K562 (cell line): ENCODE results near the gene TXNRD2. TPM values are rescaled to one million over a fixed set of nuclear protein-coding genes. Genes with fewer than 3 reads are reported as not detected.

Experiments
- BRCA1 ChIP-seq, 2 experiments: fragments of 450-650 bp in 1 of 2; sonication (generic) in 1 of 2; formaldehyde crosslinking in 1 of 2; IDR thresholded peaks; 2 replicates each; pipeline versions ENCODE4 v1.5.0 to v1.6.1; 2017 to 2020; ENCODE audit warnings: mild to moderate bottlenecking in 1 of 2, missing genetic modification reagents in 1 of 2
- BRF1 ChIP-seq: IDR thresholded peaks from 3 replicates; pipeline ENCODE4 v1.6.1; 2011; ENCODE audit warnings: borderline replicate concordance, mild to moderate bottlenecking; ENCODE audit not compliant: insufficient read length; ENCODE audit errors: extremely low read depth
- CBFA2T3 ChIP-seq: fragments of 450-650 bp; IDR thresholded peaks from 2 replicates; pipeline ENCODE4 v1.6.1; 2017
- CTCFL ChIP-seq: IDR thresholded peaks from 2 replicates; pipeline ENCODE4 v1.6.1; 2011; ENCODE audit warnings: borderline replicate concordance, low read depth, mild to moderate bottlenecking, moderate library complexity, low read length; ENCODE audit not compliant: insufficient read depth, poor library complexity, severe bottlenecking
- ELF2 ChIP-seq: fragments of 250-450 bp; sonication (Bioruptor Pico); IDR thresholded peaks from 2 replicates; pipeline ENCODE4 v1.5.0; 2021; ENCODE audit warnings: mild to moderate bottlenecking
- FOSL1 ChIP-seq: fragments of 200-800 bp; sonication (Bioruptor generic); conservative IDR thresholded peaks from 2 replicates; pipeline ENCODE4 v1.6.1; 2016; ENCODE audit warnings: missing genetic modification characterization, missing compliant biosample characterization
- GABPB2 ChIP-seq: fragments of 250-450 bp; sonication (Bioruptor Pico); conservative IDR thresholded peaks from 2 replicates; pipeline ENCODE4 v1.5.1; 2021; ENCODE audit warnings: mild to moderate bottlenecking
- HDAC1 ChIP-seq, 2 experiments: fragments of 450-650 bp; IDR thresholded peaks; 2 replicates each; pipeline ENCODE4 v1.6.1; 2016 to 2017; ENCODE audit warnings: inconsistent platforms in 1 of 2, mild to moderate bottlenecking in 1 of 2, moderate library complexity in 1 of 2
- HNRNPH1 ChIP-seq: fragments of 200-400 bp; formaldehyde crosslinking; optimal IDR thresholded peaks from 2 replicates; pipeline ENCODE3; 2017; ENCODE audit warnings: low read depth, mild to moderate bottlenecking, low read length, moderate library complexity
- HNRNPL ChIP-seq: fragments of 200-400 bp; formaldehyde crosslinking; IDR thresholded peaks from 2 replicates; pipeline ENCODE4 v1.6.1; 2017; ENCODE audit warnings: low read depth, mild to moderate bottlenecking, low read length
- RREB1 ChIP-seq: fragments of 250-450 bp; sonication (Bioruptor Pico); IDR thresholded peaks from 2 replicates; pipeline ENCODE4 v1.4.0; 2020
- ZFP30 ChIP-seq: fragments of 250-450 bp; sonication (Bioruptor Pico); IDR thresholded peaks from 2 replicates; pipeline ENCODE4 v1.8.0; 2022; ENCODE audit warnings: moderate library complexity, mild to moderate bottlenecking, inconsistent platforms, borderline replicate concordance
- ZNF124 ChIP-seq: sonication (generic); formaldehyde crosslinking; IDR thresholded peaks from 2 replicates; pipeline ENCODE4 v1.8.1; 2022; ENCODE audit warnings: missing genetic modification reagents
- ZNF280A ChIP-seq: fragments of 450-650 bp; IDR thresholded peaks from 2 replicates; pipeline ENCODE4 v1.6.1; 2018; ENCODE audit warnings: mild to moderate bottlenecking, low read depth; ENCODE audit not compliant: partially characterized antibody
- ZNF507 ChIP-seq: conservative IDR thresholded peaks from 2 replicates; pipeline ENCODE4 v1.6.1; 2017; ENCODE audit warnings: missing genetic modification characterization, missing compliant biosample characterization
- ZNF584 ChIP-seq: fragments of 200-800 bp; sonication (Bioruptor generic); IDR thresholded peaks from 2 replicates; pipeline ENCODE4 v1.6.1; 2016; ENCODE audit warnings: low read depth, mild to moderate bottlenecking, missing genetic modification characterization, missing compliant biosample characterization
- polyA plus RNA-seq, 8 experiments: library from polyadenylated mRNA; depleted of rRNA in 4 of 8; stranded (reverse) in 5 of 8; unstranded in 3 of 8; fragments of >200 nt; fragmentation: Nextera tagmentation in 2 of 8; fragmentation: Illumina TruSeq in 1 of 8; extraction: Ambion mirVana in 2 of 8; extraction: Trizol in 1 of 8; gene quantifications; 2 replicates each; pipeline versions ENCODE4 v1.2.1 to v1.2.3, GENCODE V29; 2011 to 2014; ENCODE audit warnings: inconsistent platforms in 1 of 8, missing spikeins in 1 of 8
- total RNA-seq, 7 experiments: library from RNA; depleted of rRNA in 6 of 7; stranded (reverse); fragments of >200 nt in 6 of 7; fragmentation: Illumina TruSeq in 2 of 7; extraction: Trizol in 2 of 7; gene quantifications; 2 replicates each; pipeline versions ENCODE4 v1.2.1 to v1.2.3, GENCODE V29; 2011 to 2021; ENCODE audit warnings: low replicate concordance in 1 of 7

The TXNRD2 gene
- total and polyA plus RNA-seq, 9 of the 15 experiments (the other 6 are each of a cell fraction or from before 2014, with no cell fraction given): 3.3 to 80.2 (median 49.4) TPM

GRCh38 chr22:19940536-19941364 lies 868 bp downstream of the TXNRD2 start (continued):
- TF ChIP-seq ZFP30: no peak
- no peak for TF ChIP-seq BRCA1 (IDR thresholded peaks at IDR 0.05)
- TF ChIP-seq BRCA1 (CRISPR knock-in tag; IDR thresholded peaks at IDR 0.05): no peak
- TF ChIP-seq GABPB2: 0 out of 2 replicates have a peak, but pooled peaks have one; percentile 55
- no peak for TF ChIP-seq FOSL1 (tag)
- TF ChIP-seq CTCFL: no peak
- TF ChIP-seq HDAC1 (IDR thresholded peaks at IDR 0.05): no peak
- no peak for TF ChIP-seq CBFA2T3
- no peak for TF ChIP-seq BRF1
- TF ChIP-seq ELF2 (CRISPR knock-in tag): no peak
- TF ChIP-seq HNRNPH1: no peak
- no peak; the same call in 1 of the 2 replicates for TF ChIP-seq RREB1
- TF ChIP-seq ZNF584: no peak
- TF ChIP-seq ZNF124 (CRISPR knock-in tag): no peak
- TF ChIP-seq ZNF280A: no peak
- TF ChIP-seq ZNF507 (tag): no peak
- no peak for TF ChIP-seq HNRNPL
